ENCODE measurements around the gene NPB.

Gene NPB

DNA sequence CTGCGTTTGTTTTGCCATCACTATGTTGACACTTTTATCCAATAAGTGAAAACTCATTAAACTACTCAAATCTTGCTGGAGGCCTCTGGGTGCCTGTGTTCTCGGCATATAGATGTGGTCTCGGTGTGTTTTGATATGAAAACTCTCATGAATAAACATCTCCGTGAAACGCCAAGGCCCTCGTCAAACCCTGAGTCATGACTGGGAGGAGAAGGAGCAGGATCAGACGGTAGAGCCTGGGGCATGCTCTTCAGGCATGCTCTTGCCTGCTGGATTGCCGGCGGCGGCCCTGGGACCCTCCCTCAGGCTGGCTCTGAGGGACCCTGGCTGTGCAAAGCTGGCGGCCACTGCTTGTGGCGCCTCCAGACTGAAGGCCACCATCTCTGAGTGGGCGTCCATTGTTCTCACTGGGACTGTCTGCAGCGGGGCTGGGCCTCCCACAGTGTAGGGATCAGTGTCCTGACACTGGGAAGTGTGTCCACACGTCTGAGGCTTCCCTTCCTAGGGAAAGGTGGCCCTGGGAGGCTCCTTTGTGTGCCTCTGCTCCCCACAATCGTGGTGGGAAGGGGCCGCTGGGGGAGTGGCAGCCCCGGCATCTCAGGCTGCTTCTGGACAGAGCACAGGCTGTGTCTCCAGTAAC, 1.7 kb upstream of the NPB start:
- FAIRE-seq (no peak), DNase-seq (ENCODE audit: insufficient read length, low spot score) (no peak)
- TF ChIP-seq POLR2A (IDR thresholded peaks at IDR 0.05; ENCODE audit: low read depth, low read length) = no peak

DNA sequence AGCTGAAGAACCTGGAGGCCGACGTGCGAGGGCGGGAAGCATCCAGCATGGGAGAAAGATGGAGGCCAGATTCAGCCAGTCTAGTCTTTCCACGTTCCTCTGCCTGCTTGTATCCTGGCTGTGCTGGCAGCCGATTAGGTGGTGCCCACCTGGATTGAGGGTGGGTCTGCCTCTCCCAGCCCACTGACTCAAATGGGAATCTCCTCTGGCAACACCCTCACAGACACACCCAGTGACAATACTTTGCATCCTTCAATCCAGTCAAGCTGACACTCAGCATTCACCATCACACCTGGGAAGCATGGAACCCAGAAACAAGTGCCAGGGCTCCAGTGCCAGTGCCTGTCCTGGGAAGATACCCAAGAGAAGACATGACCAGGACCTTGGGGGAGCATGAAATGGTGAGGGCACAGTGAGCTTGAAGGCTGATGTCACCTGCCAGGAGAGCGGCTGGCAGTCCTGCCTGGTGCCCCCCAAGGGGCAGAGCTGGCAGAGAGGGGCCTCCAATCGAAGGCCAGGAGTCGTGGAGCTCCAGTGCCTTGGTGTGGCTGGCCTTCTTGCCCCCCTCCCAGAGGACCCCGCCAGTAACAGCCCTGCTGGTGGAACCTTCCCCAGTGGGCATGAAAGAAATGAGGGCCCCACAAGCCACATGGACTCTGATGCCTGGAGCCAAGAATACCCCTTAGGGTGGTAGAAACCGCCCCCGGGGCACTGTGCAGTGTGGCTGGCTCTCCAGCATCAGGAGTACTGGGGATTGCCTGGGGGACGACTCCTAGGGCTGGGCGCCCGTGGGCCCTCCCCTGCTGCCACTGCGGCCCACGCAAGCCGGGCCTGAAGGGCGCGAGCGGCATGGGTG, 643 bp upstream of the NPB start:
- no peak for TF ChIP-seq POLR2A (IDR thresholded peaks at IDR 0.05; ENCODE audit: low read depth, low read length)
- no peak for DNase-seq (ENCODE audit: insufficient read length, low spot score)
- no peak for FAIRE-seq

DNA sequence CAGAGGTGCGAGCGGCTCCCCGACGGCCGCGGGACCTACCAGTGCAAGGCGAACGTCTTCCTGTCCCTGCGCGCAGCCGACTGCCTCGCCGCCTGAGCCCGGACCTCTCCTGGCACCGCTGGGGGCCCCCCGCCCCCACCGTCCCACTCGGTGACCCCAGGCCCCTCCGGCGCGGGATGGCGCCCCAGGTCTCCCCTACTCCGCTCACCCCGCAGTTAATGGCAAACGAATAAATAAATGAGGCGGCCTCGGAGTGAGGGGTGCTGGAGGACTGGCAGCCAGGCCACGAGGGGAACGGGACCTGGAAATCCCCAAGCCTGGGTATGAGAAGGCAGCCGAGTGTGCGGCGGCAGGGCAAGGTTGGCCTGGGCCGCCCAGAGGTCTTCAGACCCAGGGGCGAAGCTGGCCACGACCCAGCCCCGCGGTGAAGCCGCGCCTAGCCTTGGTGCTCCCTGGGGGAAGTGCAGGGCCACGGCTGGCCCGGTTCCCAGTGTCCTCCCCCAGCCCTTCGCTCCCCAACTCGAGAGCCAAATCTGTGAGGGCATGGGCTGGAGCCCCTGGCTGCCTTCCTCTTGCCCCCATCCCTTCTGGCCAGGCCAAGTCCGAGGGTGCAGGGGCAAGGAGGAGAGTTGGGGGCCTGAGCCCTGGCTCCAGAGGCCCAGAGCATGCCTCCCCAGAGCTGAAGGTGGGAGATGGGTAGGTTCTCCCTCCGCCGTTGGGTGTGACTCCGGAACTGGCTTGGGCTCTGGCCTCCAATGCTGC, 796 bp downstream of the NPB start:
- no peak for TF ChIP-seq POLR2A (IDR thresholded peaks at IDR 0.05; ENCODE audit: low read depth, low read length)
- FAIRE-seq (no peak), DNase-seq (ENCODE audit: insufficient read length, low spot score) (no peak)

DNA sequence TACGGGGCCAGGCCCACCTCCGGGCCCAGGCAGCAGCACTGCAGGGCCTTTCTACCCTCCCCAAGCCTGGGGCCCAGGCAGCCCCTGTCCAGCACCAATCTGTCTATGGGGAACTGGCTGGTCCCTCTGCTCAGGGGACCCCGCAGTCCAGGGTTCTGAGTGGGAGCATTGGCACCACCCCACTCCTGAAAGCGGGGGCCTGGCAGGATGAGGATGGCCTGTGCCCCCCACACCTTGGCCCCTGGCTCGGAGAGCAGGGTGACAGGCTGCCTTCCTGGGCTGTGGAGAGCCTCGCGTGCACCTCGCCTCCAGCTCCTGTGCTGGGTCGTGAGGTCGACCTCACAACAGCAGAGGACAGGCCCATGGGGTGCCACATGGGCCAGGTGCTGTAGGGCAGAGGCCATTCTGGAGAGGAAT, 1.4 kb downstream of the NPB start:
- FAIRE-seq (no peak), DNase-seq (ENCODE audit: insufficient read length, low spot score) (no peak)
- no peak for TF ChIP-seq POLR2A (IDR thresholded peaks at IDR 0.05; ENCODE audit: low read depth, low read length)

DNA sequence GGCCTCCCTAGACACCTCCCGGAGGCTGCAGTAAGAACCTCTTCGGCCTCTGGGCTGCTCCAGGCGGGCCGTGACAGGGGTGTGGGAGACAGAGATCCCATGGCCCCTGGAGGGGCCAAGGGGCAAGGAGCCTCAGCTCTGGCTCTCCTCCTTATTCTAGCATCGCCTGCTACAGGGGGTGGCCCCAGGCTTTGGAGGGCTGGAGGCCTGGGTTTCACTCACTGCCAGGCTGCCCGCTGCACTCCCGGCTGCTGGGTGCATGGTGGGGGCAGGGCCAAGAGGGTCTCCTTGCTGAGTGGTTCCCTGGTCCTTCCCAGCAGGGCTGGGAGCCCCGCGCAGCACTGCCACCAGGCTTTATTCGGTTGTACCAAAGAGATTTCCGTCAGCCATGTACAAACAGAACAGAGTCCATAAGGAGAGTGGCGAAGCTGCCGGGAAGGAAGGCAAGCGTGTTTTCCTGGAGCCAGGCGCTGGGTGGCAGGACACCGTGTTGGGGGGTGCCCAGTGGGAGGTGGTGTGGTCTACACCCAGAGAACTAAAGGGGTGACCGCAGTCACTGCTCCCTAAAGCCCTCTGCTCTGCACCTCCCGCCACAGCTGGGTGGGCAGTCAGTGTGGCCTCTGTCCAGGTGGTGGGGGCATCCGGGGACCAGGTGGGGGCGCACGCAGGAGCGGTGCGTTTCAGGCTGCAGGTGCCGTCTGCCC, 2.0 kb downstream of the NPB start:
- DNase-seq (ENCODE audit: insufficient read length, low spot score) (no peak), FAIRE-seq (no peak)
- no peak for TF ChIP-seq POLR2A (IDR thresholded peaks at IDR 0.05; ENCODE audit: low read depth, low read length)

DNA sequence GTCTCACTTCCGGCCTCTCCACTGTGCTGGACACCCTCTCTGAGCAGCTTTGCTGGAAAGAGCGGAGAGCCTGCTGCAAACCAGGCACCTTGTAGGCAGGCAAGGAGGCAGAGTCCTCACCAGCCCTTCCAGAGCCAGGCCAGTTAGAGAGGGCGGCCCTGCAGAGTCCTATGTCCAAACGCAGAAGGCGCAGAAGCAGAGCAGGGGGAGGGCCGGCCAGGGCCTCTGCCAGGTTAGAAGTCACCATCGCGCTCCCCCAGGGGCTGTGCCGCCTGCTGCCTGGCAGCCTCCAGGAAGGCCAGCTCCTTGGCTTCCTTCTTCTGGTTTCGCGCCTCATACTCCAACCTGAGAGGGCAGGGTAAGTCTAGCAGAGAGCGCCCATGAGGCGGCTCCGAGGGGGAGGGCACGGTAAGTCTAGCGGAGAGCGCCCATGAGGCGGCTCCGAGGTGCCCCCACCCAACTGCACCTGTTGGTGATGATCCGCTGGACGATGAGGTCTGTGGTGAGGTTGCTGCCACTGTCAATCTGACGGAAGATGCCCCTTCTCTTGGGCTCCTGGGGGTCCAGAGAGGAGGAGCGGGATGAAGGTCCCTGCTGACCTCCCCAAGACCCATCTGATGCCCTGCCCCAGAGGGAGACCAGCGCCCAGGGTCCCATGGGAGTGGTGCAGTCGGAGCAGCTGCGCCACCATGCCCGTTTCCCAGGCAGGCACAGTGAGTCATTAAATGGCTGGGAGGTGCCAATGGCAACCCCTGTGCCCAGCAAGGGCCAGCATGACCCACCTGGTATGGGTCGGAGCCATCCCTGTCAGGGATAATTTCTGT, 2.8 kb downstream of the NPB start:
- TF ChIP-seq POLR2A (IDR thresholded peaks at IDR 0.05; ENCODE audit: low read depth, low read length) = no peak
- FAIRE-seq (no peak), DNase-seq (ENCODE audit: insufficient read length, low spot score) (no peak)

DNA sequence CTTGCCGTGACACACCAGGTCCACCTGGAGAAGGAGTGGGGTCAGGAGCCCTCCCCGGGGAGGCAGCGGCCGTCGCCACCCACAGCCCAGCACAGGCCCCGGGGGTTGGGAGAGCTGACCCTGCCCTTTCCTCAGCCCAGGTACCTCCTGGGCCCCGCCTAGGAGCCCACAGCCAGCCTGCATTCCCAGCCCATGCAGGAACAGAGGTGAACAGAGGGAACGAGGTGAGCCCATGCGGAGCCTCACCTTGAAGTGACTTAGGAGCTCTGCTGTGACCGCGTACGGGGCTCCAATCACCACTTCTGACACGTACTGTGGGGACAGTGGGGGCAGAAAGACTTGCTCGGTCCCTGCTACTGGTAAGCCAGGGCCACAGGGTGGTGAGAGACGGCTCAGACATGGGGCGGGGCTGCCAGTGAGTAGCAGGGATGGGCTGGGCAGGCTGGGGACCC, 3.4 kb downstream of the NPB start:
- DNase-seq (ENCODE audit: insufficient read length, low spot score) (no peak), FAIRE-seq (no peak)
- TF ChIP-seq POLR2A (IDR thresholded peaks at IDR 0.05; ENCODE audit: low read depth, low read length) = no peak

DNA sequence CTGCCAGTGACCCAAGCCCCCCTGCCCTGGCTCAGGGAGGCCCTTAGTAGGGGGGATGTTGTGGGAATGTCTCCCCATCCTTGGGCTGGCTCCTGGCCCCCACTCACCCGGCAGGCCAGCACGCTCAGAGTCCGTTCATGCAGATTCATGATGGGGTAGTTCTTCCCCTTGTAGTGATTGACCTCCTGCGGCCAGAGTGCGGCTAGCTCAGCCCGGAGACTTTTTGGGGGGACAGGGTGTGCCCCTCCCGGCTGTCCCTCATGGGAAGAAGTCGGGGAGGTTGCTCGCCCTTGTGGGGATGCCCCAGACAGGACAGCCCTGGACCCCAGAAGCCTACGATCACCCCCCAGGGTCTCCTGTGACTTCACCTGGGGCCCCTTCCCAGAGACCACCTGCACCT, 4.0 kb downstream of the NPB start:
- FAIRE-seq (no peak), DNase-seq (ENCODE audit: insufficient read length, low spot score) (no peak)
- no peak for TF ChIP-seq POLR2A (IDR thresholded peaks at IDR 0.05; ENCODE audit: low read depth, low read length)

DNA sequence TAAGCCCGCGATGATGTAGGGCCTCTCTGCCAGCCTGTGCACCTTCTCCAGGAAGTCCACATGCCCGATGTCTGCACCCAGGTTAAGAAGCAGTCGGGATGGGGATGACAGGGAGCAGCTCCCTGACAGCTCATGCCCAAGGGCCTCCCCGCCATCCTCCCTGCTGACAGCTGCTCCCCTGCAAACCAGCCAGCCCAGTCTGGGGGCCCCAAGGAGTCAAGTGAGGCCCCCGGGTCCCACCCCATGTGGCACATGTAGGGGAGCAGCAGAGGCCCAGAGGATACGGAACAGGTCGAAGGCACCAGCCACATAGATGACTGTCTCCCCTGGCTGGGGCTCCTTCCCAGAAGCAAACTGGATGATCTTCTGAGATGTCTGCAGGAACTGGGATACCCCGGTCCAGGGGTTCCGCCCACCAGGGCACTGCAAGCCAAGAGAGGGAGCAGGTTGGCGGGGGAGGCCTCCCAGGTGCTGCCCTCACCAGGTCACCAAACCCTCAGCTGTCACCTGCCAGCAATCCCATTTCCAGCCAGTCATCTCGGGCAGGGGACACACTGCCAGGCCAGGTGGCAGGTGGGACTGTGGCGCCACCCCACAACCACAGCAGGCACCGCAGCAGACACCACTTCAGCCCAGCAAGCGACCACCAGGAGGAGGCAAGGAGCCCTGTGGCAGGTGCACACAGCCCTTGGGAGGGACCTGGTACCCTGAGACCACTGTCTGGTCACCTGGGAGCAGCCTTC, 4.6 kb downstream of the NPB start:
- no peak for DNase-seq (ENCODE audit: insufficient read length, low spot score)
- no peak for FAIRE-seq
- no peak for TF ChIP-seq POLR2A (IDR thresholded peaks at IDR 0.05; ENCODE audit: low read depth, low read length)

DNA sequence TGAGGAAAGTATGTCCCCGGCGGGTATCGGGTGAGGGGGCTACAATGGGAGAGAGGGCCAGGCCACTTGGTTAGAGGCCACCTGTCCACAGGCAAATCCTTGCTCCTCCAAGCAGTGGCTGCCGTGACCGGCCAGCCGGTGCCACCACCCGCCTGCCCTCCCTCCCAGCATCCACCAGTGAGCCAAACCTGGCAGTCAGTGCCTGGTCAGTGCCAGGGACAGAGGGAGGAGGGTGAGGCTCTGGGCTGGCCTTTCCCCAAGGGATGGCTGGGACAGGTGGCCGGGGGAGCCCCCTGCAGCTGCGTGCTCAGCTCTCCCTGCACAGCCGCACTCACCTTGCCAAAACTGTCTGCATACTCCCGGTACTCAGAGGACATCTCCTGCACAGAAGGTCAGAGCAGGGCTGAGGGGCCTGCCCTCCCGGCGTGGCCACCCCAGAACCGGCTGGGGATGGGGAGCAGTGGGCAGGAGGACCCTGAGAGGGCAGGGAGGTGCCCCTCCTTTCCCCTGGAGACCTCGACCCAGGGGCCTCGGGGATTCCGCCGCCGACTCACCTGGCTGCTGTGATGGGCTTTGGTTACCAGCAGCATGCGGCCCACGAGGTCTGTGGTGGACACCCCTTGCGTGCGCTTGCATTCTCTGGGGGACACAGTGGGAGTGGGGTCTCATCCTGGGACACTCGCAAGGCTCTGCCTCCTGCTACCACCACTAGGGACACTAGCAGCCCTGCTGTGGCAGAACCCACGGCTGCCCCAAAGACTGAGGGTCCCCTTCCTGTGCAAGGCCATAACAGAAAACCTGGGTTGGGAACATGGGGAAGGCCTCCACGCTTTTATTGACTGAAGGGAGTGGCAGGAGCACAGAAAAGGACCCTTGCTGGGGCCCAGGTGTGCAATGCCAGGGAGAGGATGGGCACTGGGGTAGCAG, 5.4 kb downstream of the NPB start:
- TF ChIP-seq POLR2A (IDR thresholded peaks at IDR 0.05; ENCODE audit: low read depth, low read length) = 0 out of 2 replicates have a peak, but pooled peaks have one; percentile 9
- DNase-seq (ENCODE audit: insufficient read length, low spot score) (no peak), FAIRE-seq (no peak)

DNA sequence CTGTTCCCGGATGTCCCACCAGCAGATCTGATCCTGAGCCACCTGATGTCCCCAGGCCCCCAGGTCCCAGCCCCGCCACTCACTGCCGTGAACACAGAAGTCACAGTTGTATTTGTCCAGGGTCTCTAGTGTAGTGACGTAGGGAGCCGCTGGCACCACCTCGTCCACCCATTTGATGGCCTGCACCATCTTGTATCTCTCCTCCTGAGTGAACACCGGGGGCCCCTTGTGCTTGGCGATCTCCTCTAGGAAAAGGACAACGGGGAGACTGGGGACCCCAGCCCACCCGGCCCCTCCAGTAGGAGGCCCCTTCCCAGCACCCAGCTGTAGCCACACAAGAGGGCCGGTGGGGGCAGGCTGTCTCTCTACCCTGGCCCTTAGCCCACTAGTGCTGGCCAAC, 6.8 kb downstream of the NPB start:
- TF ChIP-seq POLR2A (IDR thresholded peaks at IDR 0.05; ENCODE audit: low read depth, low read length) = no peak
- no peak for FAIRE-seq
- no peak for DNase-seq (ENCODE audit: insufficient read length, low spot score)

Measured in H54 (cell line).